A673 (cell line): Measurements from ENCODE around the gene CHRNG.

Experiments
- CTCF ChIP-seq: fragments of 300-800, 200-600 bp; sonication (generic); conservative IDR thresholded peaks from 2 replicates; pipeline ENCODE4 v1.5.1; 2017; ENCODE audit warnings: low read depth, mild to moderate bottlenecking, antibody characterized with exemption, low read length, moderate library complexity, mixed read lengths
- EZH2 ChIP-seq: fragments of 200-600 bp; sonication (generic); IDR thresholded peaks from 2 replicates; pipeline ENCODE4 v1.6.1; 2017; ENCODE audit warnings: borderline replicate concordance, low read depth, mild to moderate bottlenecking, mixed read lengths, antibody characterized with exemption, low read length; ENCODE audit not compliant: poor library complexity, severe bottlenecking

GRCh38 chr2:232518844-232519243 lies 20.6 kb upstream of the CHRNG start:
- TF ChIP-seq EZH2 (no peak), CTCF (no peak)
